Measurements from ENCODE around the gene FGD2. TPM values are rescaled to one million over a fixed set of nuclear protein-coding genes. Genes with fewer than 3 reads are reported as not detected.

The FGD2 gene
- total RNA-seq, 1 donor from 2014 or later: not detected

- Mint-ChIP-seq H3K4me1 (ENCODE audit: low read depth) (no peaks in the 10 kb centered on the region), H3K9me3 (ENCODE audit: low read depth) (no peaks in the 10 kb centered on the region), H3K4me3 (ENCODE audit: low read depth) (no peak overlapping the region), H3K36me3 (ENCODE audit: insufficient read depth) (no peaks in the 10 kb centered on the region), H3K27me3 (peaks cover 11% of the 10 kb centered on the region), H3K27ac (no peak overlapping the region)
- DNase-seq (ENCODE audit: low spot score, unreplicated experiment): no peak
- no peak for TF ChIP-seq CTCF (IDR thresholded peaks at IDR 0.05; ENCODE audit: unreplicated experiment)
Measured at GRCh38 chr6:37047346-37047688, 41.9 kb downstream of the FGD2 start.

- peaks cover 11% of the 10 kb centered on the region for H3K27me3 Mint-ChIP-seq
- H3K4me3 Mint-ChIP-seq (ENCODE audit: low read depth): no peak overlapping the region
- no peak overlapping the region for H3K27ac Mint-ChIP-seq
- no peak for DNase-seq (ENCODE audit: low spot score, unreplicated experiment)
- no peak for TF ChIP-seq CTCF (IDR thresholded peaks at IDR 0.05; ENCODE audit: unreplicated experiment)
- no peaks in the 10 kb centered on the region for H3K4me1 Mint-ChIP-seq (ENCODE audit: low read depth)
- H3K9me3 Mint-ChIP-seq (ENCODE audit: low read depth): no peaks in the 10 kb centered on the region
- no peaks in the 10 kb centered on the region for H3K36me3 Mint-ChIP-seq (ENCODE audit: insufficient read depth)
Measured at GRCh38 chr6:37047689-37048402, 42.4 kb downstream of the FGD2 start.

GRCh38 chr6:37048403-37048850 is 43.0 kb downstream of the FGD2 start:
- Mint-ChIP-seq H3K27me3 (peaks cover 11% of the 10 kb centered on the region), H3K4me1 (ENCODE audit: low read depth) (no peaks in the 10 kb centered on the region), H3K36me3 (ENCODE audit: insufficient read depth) (no peaks in the 10 kb centered on the region), H3K27ac (no peak overlapping the region), H3K4me3 (ENCODE audit: low read depth) (no peak overlapping the region), H3K9me3 (ENCODE audit: low read depth) (no peaks in the 10 kb centered on the region)
- no peak for TF ChIP-seq CTCF (IDR thresholded peaks at IDR 0.05; ENCODE audit: unreplicated experiment)
- no peak for DNase-seq (ENCODE audit: low spot score, unreplicated experiment)

GRCh38 chr6:37048851-37049757 is 43.6 kb downstream of the FGD2 start:
- no peaks in the 10 kb centered on the region for H3K36me3 Mint-ChIP-seq (ENCODE audit: insufficient read depth)
- H3K9me3 Mint-ChIP-seq (ENCODE audit: low read depth): no peaks in the 10 kb centered on the region
- H3K4me1 Mint-ChIP-seq (ENCODE audit: low read depth): no peaks in the 10 kb centered on the region
- H3K27me3 Mint-ChIP-seq: peaks cover 11% of the 10 kb centered on the region
- H3K27ac Mint-ChIP-seq: no peak overlapping the region
- no peak overlapping the region for H3K4me3 Mint-ChIP-seq (ENCODE audit: low read depth)
- no peak for TF ChIP-seq CTCF (IDR thresholded peaks at IDR 0.05; ENCODE audit: unreplicated experiment)
- DNase-seq (ENCODE audit: low spot score, unreplicated experiment): no peak

- Mint-ChIP-seq H3K9me3 (ENCODE audit: low read depth) (no peaks in the 10 kb centered on the region), H3K36me3 (ENCODE audit: insufficient read depth) (no peaks in the 10 kb centered on the region), H3K4me3 (ENCODE audit: low read depth) (no peak overlapping the region), H3K4me1 (ENCODE audit: low read depth) (no peaks in the 10 kb centered on the region), H3K27ac (no peak overlapping the region), H3K27me3 (peaks cover 14% of the 10 kb centered on the region)
- no peak for TF ChIP-seq CTCF (IDR thresholded peaks at IDR 0.05; ENCODE audit: unreplicated experiment)
- DNase-seq (ENCODE audit: low spot score, unreplicated experiment): no peak
Measured at GRCh38 chr6:37049758-37050044, 44.2 kb downstream of the FGD2 start.
